ENCODE measurements around the gene VSTM2L. TPM values are rescaled to one million over a fixed set of nuclear protein-coding genes. Genes with fewer than 3 reads are reported as not detected.

VSTM2L gene
- total RNA-seq, 2 experiments from 2014 or later: 0.17 TPM; not detected in 1

DNA sequence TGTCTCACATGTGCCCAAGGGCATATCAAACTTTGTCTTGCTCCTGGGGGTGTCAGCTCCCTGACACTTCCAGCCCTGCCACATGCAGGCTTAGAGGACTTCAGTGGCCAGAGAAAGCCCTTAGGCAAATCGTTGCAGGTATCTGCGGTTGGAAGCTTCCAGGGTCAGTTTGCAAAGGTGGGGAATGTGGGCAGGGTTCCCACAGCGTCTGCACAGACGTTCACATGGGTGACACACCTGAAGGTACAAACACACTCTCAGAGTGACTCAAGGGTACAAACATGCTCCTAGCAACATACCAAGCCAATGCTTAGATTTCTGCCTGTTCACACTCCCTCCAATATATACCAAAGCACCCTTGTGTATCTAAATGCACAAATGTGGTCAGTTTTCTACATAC, 30.0 kb downstream of the VSTM2L start:
- H3K4me1 ChIP-seq (ENCODE audit: insufficient read depth, low read length, poor library complexity, severe bottlenecking): no peaks in the 10 kb centered on the region
- no peak overlapping the region for H3K27ac ChIP-seq (ENCODE audit: low read depth, low read length, poor library complexity, severe bottlenecking)
- no peak for TF ChIP-seq EZH2phosphoT487 (IDR thresholded peaks at IDR 0.05; ENCODE audit: borderline replicate concordance, low read depth, low read length)
- no peak for TF ChIP-seq CTCF (conservative IDR thresholded peaks at IDR 0.05; ENCODE audit: low read length)
- H3K4me3 ChIP-seq (ENCODE audit: low read depth, low read length, poor library complexity, severe bottlenecking): no peak overlapping the region
- intact Hi-C loops (cut with micrococcal nuclease; ENCODE audit: unreplicated experiment): no loop called here
- no peaks in the 10 kb centered on the region for H4K20me1 ChIP-seq (ENCODE audit: insufficient read depth, low read length)
- ChIA-PET POLR2A (no interaction called here), CTCF (ENCODE audit: unreplicated experiment) (no interaction called here)
- H3K9me2 ChIP-seq (ENCODE audit: insufficient read depth, low read length): no peaks in the 10 kb centered on the region
- no TSS peak for BruUV-seq (replicated peaks)
- no peaks in the 10 kb centered on the region for H3K36me3 ChIP-seq (ENCODE audit: insufficient read depth, low read length)
- no peak overlapping the region for H3K4me2 ChIP-seq (ENCODE audit: low read length)
- no peaks in the 10 kb centered on the region for H3K9me3 ChIP-seq (ENCODE audit: low read length)
- H2AFZ ChIP-seq (ENCODE audit: low read length): no peak overlapping the region
- no peak for DNase-seq (ENCODE audit: low spot score)
- H3K79me2 ChIP-seq (ENCODE audit: insufficient read depth, low read depth, low read length): no peaks in the 10 kb centered on the region

DNA sequence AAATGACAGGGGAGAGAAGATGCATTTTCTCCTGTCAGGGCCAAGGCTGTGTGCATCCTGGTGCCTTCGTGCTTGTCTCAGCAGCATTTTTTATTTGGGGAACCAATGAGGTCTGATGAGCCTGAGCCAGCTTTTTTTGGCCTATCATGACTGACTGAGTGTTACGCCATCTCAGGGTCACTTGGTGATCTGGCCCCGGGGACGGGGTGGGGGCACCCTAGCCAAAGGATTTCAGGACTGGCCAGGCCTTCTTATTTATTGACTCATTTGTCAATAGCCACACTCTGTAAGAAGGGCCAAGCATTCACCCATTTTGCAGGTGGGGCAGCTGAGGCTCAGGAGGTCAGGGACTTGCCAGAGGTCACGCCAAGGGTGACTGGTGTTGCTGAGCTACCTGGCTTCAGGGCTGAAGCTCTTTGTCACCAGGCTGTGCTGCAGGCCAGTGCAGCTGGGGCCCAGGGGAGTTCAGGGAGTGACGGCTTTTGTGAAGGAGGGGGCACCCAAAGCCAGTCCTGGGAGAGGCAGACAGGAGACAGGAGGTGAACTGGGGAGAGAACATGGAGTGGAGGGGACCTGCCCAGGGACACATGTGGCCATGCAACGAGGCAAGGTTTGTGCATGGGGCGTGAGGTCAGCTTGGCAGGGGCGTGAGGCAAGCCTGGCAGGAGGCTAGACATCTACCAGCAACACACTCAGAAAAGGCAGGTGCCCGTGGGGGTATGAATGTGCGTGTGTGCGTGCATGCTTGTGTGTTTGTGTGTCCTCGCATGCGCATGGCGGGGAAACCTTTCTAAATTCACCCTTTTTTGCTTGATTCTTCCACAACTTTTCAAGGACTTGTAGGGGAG, 31.1 kb downstream of the VSTM2L start:
- BruUV-seq (replicated peaks): no TSS peak

More for the DNA sequence above, 31.1 kb downstream of the VSTM2L start:
- Histone ChIP-seq H3K4me1 (ENCODE audit: insufficient read depth, low read length, poor library complexity, severe bottlenecking) (no peaks in the 10 kb centered on the region), H3K36me3 (ENCODE audit: insufficient read depth, low read length) (no peaks in the 10 kb centered on the region), H4K20me1 (ENCODE audit: insufficient read depth, low read length) (no peaks in the 10 kb centered on the region), H3K79me2 (ENCODE audit: insufficient read depth, low read depth, low read length) (no peaks in the 10 kb centered on the region), H3K4me3 (ENCODE audit: low read depth, low read length, poor library complexity, severe bottlenecking) (no peak overlapping the region), H3K9me3 (ENCODE audit: low read length) (no peaks in the 10 kb centered on the region), H2AFZ (ENCODE audit: low read length) (no peak overlapping the region), H3K27ac (ENCODE audit: low read depth, low read length, poor library complexity, severe bottlenecking) (no peak overlapping the region), H3K9me2 (ENCODE audit: insufficient read depth, low read length) (no peaks in the 10 kb centered on the region), H3K4me2 (ENCODE audit: low read length) (no peak overlapping the region)
- TF ChIP-seq EZH2phosphoT487 (IDR thresholded peaks at IDR 0.05; ENCODE audit: borderline replicate concordance, low read depth, low read length) (no peak), CTCF (conservative IDR thresholded peaks at IDR 0.05; ENCODE audit: low read length) (no peak)
- no peak for DNase-seq (ENCODE audit: low spot score)
- POLR2A ChIA-PET: no interaction called here
- intact Hi-C loops (cut with micrococcal nuclease; ENCODE audit: unreplicated experiment): no loop called here
- CTCF ChIA-PET (ENCODE audit: unreplicated experiment): no interaction called here

Measured in OCI-LY7 (cell line).